Stomach smooth muscle (tissue), 2 donors: ENCODE measurements around the gene GALNT1.
A peak's percentile ranks its signal among the peaks of the same experiment; 100 is the strongest.
"Not testable (repeated sequence)": the region's sequence is repeated elsewhere in the genome, so short reads cannot be mapped to it uniquely, and the experiment has no call there.

ENCODE experiments used
- H3K27ac ChIP-seq: one replicate; pipeline ENCODE4 v1.7.0; 2013; ENCODE audit warnings: mild to moderate bottlenecking, low read length, inconsistent platforms
- H3K27me3 ChIP-seq, 2 donors: one replicate each; pipeline ENCODE4 v1.7.0; 2013; ENCODE audit warnings: low read length in 2 of 2; ENCODE audit not compliant: insufficient read depth in 2 of 2, control insufficient read depth in 1 of 2
- H3K36me3 ChIP-seq, 2 donors: one replicate each; pipeline ENCODE4 v1.7.0; 2013; ENCODE audit warnings: low read length in 2 of 2; ENCODE audit not compliant: control insufficient read depth in 2 of 2, insufficient read depth in 2 of 2
- H3K4me1 ChIP-seq: one replicate; pipeline ENCODE4 v1.7.0; 2013; ENCODE audit warnings: low read length; ENCODE audit not compliant: control insufficient read depth, insufficient read depth
- H3K4me3 ChIP-seq, 2 donors: one replicate each; pipeline ENCODE4 v1.7.0; 2013; ENCODE audit warnings: low read length in 2 of 2
- H3K9ac ChIP-seq, 2 donors: one replicate each; pipeline ENCODE4 v1.7.0; 2013; ENCODE audit warnings: low read length in 2 of 2, mild to moderate bottlenecking in 1 of 2
- H3K9me3 ChIP-seq, 2 donors: one replicate each; pipeline ENCODE4 v1.7.0; 2013; ENCODE audit warnings: low read length in 2 of 2; ENCODE audit not compliant: control insufficient read depth in 2 of 2
- donor health status: healthy.
- donor health status: Pancreatic carcinoma.

GALNT1 gene

GRCh38 chr18:35581546-35581897 is at the start of gene GALNT1:
Gene GALNT1 (plus strand): TSS chr18:35581740. CDS start chr18:35654663, 72,923 bp downstream.
- Histone ChIP-seq H3K9me3 (no peaks in the 10 kb centered on the region), H3K4me3 (peak within 1 kb of the TSS; percentile 78 to 80), H3K9ac (peak within 1 kb of the TSS; percentile 84 to 86), H3K36me3 (no peaks in the 10 kb centered on the region), H3K27me3 (no peaks in the 10 kb centered on the region), H3K27ac (peak within 1 kb of the TSS; percentile 77), H3K4me1 (peaks cover 4% of the 10 kb centered on the region)

GRCh38 chr18:35533916-35534405 is 47.6 kb upstream of the GALNT1 start:
- Histone ChIP-seq H3K36me3 (no peaks in the 10 kb centered on the region), H3K9ac (no peak overlapping the region), H3K4me3 (no peak overlapping the region), H3K27ac (no peak overlapping the region), H3K27me3 (no peaks in the 10 kb centered on the region), H3K4me1 (no peaks in the 10 kb centered on the region), H3K9me3 (peaks cover 0 to 4% of the 10 kb centered on the region in 2 donors)

- no peak overlapping the region for H3K27ac ChIP-seq
- no peaks in the 10 kb centered on the region for H3K27me3 ChIP-seq
- no peaks in the 10 kb centered on the region for H3K4me1 ChIP-seq
- H3K9me3 ChIP-seq, result peaks cover 0 to 4% of the 10 kb centered on the region in 2 donors
- no peak overlapping the region for H3K9ac ChIP-seq
- no peak overlapping the region for H3K4me3 ChIP-seq
- H3K36me3 ChIP-seq, result no peaks in the 10 kb centered on the region
Observed at GRCh38 chr18:35535297-35535696, 46.2 kb upstream of the GALNT1 start.

DNA sequence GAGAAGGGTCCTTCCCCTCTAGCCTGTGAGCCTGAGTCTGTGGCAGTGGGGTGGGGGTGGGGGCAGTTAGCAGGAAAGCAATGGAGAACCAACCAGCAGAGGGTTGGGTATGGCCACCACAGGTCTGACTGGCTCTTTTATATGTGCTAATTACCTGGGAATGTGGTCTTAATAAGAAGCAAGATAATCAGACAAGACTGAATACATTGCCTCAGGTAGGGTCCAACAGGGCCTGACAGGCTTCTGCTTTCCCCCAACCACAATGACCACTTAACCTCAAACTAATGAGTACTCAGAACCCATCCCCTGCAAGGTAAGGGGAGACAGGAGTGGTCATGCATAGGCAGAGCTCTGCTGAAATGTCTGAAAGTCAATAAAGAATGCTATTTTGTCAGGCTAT is 39.2 kb upstream of the GALNT1 start:
- H3K4me3 ChIP-seq, result no peak overlapping the region
- H3K9ac ChIP-seq, result no peak overlapping the region
- no peaks in the 10 kb centered on the region for H3K4me1 ChIP-seq
- no peaks in the 10 kb centered on the region for H3K27me3 ChIP-seq
- no peaks in the 10 kb centered on the region for H3K9me3 ChIP-seq
- H3K36me3 ChIP-seq, result no peaks in the 10 kb centered on the region
- H3K27ac ChIP-seq, result no peak overlapping the region

DNA sequence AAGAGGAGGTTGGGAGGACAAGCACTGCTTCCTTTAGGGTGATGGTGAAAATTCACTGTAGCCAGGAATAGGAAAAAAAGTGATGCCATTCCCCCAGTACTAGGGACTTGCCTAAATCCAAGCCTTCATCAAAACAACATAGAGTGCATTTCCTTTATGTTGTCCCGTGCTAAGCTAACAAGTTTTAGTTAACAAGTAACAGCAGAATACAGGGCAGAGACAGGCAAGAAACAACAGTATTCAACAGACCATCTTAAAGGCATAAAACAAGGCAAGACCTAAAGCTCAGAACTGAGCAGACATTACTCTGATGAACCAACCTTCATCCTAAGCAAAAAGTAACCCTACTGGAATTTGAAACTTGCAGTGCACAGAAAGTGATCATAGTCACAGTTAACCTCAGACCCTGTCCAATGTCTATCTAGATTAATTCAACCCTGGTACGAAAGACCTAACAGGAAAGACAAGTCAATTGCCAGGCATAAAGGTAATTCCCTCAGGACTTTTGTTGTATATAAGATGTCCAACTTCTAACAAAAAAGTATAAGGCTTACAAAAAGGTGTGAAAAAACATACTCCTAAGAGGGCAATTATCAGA is 34.4 kb upstream of the GALNT1 start:
- H3K27ac ChIP-seq, result no peak overlapping the region

DNA sequence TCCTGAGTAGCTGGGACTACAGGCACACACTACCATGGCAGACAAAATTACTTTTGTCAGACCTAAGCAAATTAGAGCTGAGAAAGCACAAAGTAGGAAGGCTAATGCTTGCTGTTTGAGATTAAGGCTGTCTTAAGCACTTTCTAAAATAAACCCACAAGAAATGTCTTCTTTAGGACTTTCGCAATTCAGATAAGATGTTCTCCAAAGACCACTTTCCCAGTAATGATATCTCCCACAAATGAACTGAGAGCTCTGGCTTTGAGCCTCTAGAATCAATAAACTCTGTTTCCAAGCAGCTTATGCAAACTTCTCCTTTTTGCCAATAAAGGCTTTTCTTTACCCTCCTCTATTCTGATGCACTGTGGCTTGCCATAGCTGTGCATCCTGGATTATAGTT is 32.0 kb upstream of the GALNT1 start:
- Histone ChIP-seq H3K9me3 (no peaks in the 10 kb centered on the region), H3K27ac (no peak overlapping the region), H3K36me3 (no peaks in the 10 kb centered on the region), H3K9ac (no peak overlapping the region), H3K27me3 (no peaks in the 10 kb centered on the region), H3K4me1 (no peaks in the 10 kb centered on the region), H3K4me3 (no peak overlapping the region)

More for the DNA sequence above, 34.4 kb upstream of the GALNT1 start:
- H3K9me3 ChIP-seq, result no peaks in the 10 kb centered on the region
- no peak overlapping the region for H3K4me3 ChIP-seq
- H3K4me1 ChIP-seq, result no peaks in the 10 kb centered on the region
- H3K9ac ChIP-seq, result no peak overlapping the region
- H3K36me3 ChIP-seq, result no peaks in the 10 kb centered on the region
- no peaks in the 10 kb centered on the region for H3K27me3 ChIP-seq

DNA sequence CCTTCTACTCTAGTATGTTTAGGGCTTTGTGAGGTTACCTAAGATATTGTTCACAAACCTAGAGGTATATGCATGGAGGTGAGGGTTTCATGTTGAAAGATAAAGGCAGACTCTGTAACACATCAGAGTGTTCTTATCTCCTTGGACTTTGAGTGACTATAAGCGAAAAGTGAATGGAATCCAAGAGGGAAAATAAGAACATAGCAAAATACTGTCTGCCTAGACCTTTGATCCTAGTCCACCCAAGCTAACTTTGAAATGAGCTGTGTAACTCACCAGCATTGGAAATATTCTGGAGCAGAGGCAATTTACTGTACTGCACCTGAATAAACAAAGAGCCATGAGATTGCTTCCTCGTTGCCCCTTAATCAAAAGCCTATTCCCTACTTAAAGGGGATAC is 28.2 kb upstream of the GALNT1 start:
- Histone ChIP-seq H3K27ac (no peak overlapping the region), H3K9me3 (no peaks in the 10 kb centered on the region), H3K9ac (no peak overlapping the region), H3K36me3 (no peaks in the 10 kb centered on the region), H3K4me3 (no peak overlapping the region), H3K27me3 (no peaks in the 10 kb centered on the region), H3K4me1 (no peaks in the 10 kb centered on the region)

- H3K36me3 ChIP-seq, H3K9ac ChIP-seq, H3K9me3 ChIP-seq, H3K4me3 ChIP-seq, H3K27me3 ChIP-seq, H3K4me1 ChIP-seq, H3K27ac ChIP-seq: not testable (repeated sequence)
Observed at GRCh38 chr18:35555538-35555937, 26.0 kb upstream of the GALNT1 start.

- Histone ChIP-seq H3K9me3 (no peaks in the 10 kb centered on the region), H3K27me3 (no peaks in the 10 kb centered on the region), H3K36me3 (no peaks in the 10 kb centered on the region), H3K27ac (no peak overlapping the region), H3K9ac (no peak overlapping the region), H3K4me3 (no peak overlapping the region), H3K4me1 (no peaks in the 10 kb centered on the region)
Observed at GRCh38 chr18:35559867-35560266, 21.7 kb upstream of the GALNT1 start.

GRCh38 chr18:35564795-35565453 is 16.6 kb upstream of the GALNT1 start:
- Histone ChIP-seq H3K9ac (no peak overlapping the region), H3K27ac (no peak overlapping the region), H3K4me3 (no peak overlapping the region), H3K27me3 (no peaks in the 10 kb centered on the region), H3K9me3 (no peaks in the 10 kb centered on the region), H3K4me1 (no peaks in the 10 kb centered on the region), H3K36me3 (no peaks in the 10 kb centered on the region)

DNA sequence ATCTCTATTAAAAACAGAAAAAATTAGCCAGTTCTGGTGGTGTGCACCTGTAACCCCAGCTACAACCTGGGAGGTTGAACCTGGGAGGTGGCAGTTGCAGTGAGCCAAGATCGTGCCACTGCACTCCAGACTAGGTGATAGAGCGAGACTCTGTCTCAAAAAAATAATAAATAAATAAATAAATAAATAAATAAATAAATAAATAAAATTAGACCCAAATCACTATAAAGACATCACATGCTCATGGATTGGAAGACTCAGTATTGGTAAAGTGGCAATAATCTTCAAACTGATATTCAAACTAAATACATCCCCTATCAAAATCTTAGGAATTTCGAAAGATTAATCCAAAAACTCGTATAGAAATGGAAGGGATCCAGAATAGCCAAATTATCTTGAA is 15.5 kb upstream of the GALNT1 start:
- Histone ChIP-seq H3K36me3 (no peaks in the 10 kb centered on the region), H3K27ac (no peak overlapping the region), H3K4me1 (no peaks in the 10 kb centered on the region), H3K9ac (no peak overlapping the region), H3K27me3 (no peaks in the 10 kb centered on the region), H3K4me3 (no peak overlapping the region), H3K9me3 (no peaks in the 10 kb centered on the region)
